ENCODE data around the gene NLRP8. TPM values are rescaled to one million over a fixed set of nuclear protein-coding genes. Genes with fewer than 3 reads are reported as not detected.

The NLRP8 gene
- polyA plus RNA-seq, 1 of the 3 experiments (the other 2 are of a cell fraction), result not detected

GRCh38 chr19:55980415-55980814, 32.8 kb downstream of the NLRP8 start (continued):
- TF ChIP-seq EP300 (IDR thresholded peaks at IDR 0.05; ENCODE audit: borderline replicate concordance in 1 of 2, low read depth in 1 of 2, low read length in 1 of 2) (no peak), MXI1 (IDR thresholded peaks at IDR 0.05; ENCODE audit: low read depth, low read length) (no peak), POLR2AphosphoS5 (IDR thresholded peaks at IDR 0.05; ENCODE audit: low read depth, low read length) (no peak), PBX3 (IDR thresholded peaks at IDR 0.05) (no peak), RXRA (IDR thresholded peaks at IDR 0.05; ENCODE audit: borderline replicate concordance, low read depth) (no peak), NRF1 (IDR thresholded peaks at IDR 0.05; ENCODE audit: low read depth, low read length) (no peak), SIN3A (IDR thresholded peaks at IDR 0.05; ENCODE audit: borderline replicate concordance, low read depth, low read length) (no peak), GABPA (IDR thresholded peaks at IDR 0.05; ENCODE audit: low read depth) (no peak), FOSL2 (IDR thresholded peaks at IDR 0.05; ENCODE audit: borderline replicate concordance, low read depth) (no peak), RAD21 (IDR thresholded peaks at IDR 0.05; ENCODE audit: low read length) (no peak), IRF3 (IDR thresholded peaks at IDR 0.05; ENCODE audit: low read depth, low read length) (no peak)

GRCh38 chr19:55985254-55985653, 37.6 kb downstream of the NLRP8 start:
- CTCF ChIA-PET, result no interaction called here
- no peak overlapping the region for H3K4me3 ChIP-seq (ENCODE audit: low read depth in 2 of 2, low read length in 1 of 2)

More at GRCh38 chr19:55985254-55985653, 37.6 kb downstream of the NLRP8 start:
- TF ChIP-seq GATA2 (CRISPR knock-in tag; IDR thresholded peaks at IDR 0.05) (no peak), FOXJ3 (CRISPR knock-in tag; IDR thresholded peaks at IDR 0.05) (no peak), FOSL2 (IDR thresholded peaks at IDR 0.05; ENCODE audit: borderline replicate concordance, low read depth) (no peak), NRF1 (IDR thresholded peaks at IDR 0.05; ENCODE audit: low read depth, low read length) (no peak), TAF1 (IDR thresholded peaks at IDR 0.05; ENCODE audit: borderline replicate concordance, low read depth, low read length) (no peak), MXI1 (IDR thresholded peaks at IDR 0.05; ENCODE audit: low read depth, low read length) (no peak), USF2 (IDR thresholded peaks at IDR 0.05; ENCODE audit: borderline replicate concordance, low read depth, low read length) (no peak), REST (IDR thresholded peaks at IDR 0.05; ENCODE audit: low read depth, low read length) (no peak), EP300 (IDR thresholded peaks at IDR 0.05; ENCODE audit: borderline replicate concordance in 1 of 2, low read depth in 1 of 2, low read length in 1 of 2) (no peak), JUND (IDR thresholded peaks at IDR 0.05) (no peak), EZH2phosphoT487 (IDR thresholded peaks at IDR 0.05; ENCODE audit: borderline replicate concordance, low read depth) (no peak), ZBTB33 (IDR thresholded peaks at IDR 0.05; ENCODE audit: borderline replicate concordance, low read depth) (no peak), CTCF (IDR thresholded peaks at IDR 0.05) (no peak)
- DNase-seq, result no peak
- H3K4me1 ChIP-seq (ENCODE audit: control insufficient read depth in 1 of 2, insufficient read depth in 2 of 2, low read depth in 1 of 2, low read length in 1 of 2), result no peaks in the 10 kb centered on the region
- no peaks in the 10 kb centered on the region for H3F3A ChIP-seq (replicated peaks; ENCODE audit: insufficient read depth)
- no peak overlapping the region for H3K27ac ChIP-seq (ENCODE audit: low read depth in 2 of 2, low read length in 1 of 2)
- no peaks in the 10 kb centered on the region for H3K9me2 ChIP-seq
- no peak overlapping the region for H2AFZ ChIP-seq (ENCODE audit: low read depth)
- peaks cover 20% of the 10 kb centered on the region for H3K27me3 ChIP-seq (ENCODE audit: insufficient read depth)
- H3K79me2 ChIP-seq (ENCODE audit: insufficient read depth), result no peaks in the 10 kb centered on the region
- POLR2A ChIA-PET, result no interaction called here
- no peak overlapping the region for H3K4me2 ChIP-seq
- WGBS (ENCODE audit: low lambda C conversion rate), result 3% methylated on average over 1 of the region's 1 CpG
- H3K9me3 ChIP-seq, result no peaks in the 10 kb centered on the region
- no peaks in the 10 kb centered on the region for H4K20me1 ChIP-seq (ENCODE audit: insufficient read depth)
- no peaks in the 10 kb centered on the region for H3K36me3 ChIP-seq (replicated peaks in 1 of 2; ENCODE audit: control insufficient read depth in 1 of 2, insufficient read depth in 2 of 2, low read length in 1 of 2)
- no peak overlapping the region for H3K9ac ChIP-seq
